ENCODE measurements around the gene MAP7D2. TPM values are rescaled to one million over a fixed set of nuclear protein-coding genes. Genes with fewer than 3 reads are reported as not detected.
A peak's percentile ranks its signal among the peaks of the same experiment; 100 is the strongest.

MAP7D2 gene
- total RNA-seq, 2 experiments from 2014 or later = 0.43 to 0.50 TPM

DNA sequence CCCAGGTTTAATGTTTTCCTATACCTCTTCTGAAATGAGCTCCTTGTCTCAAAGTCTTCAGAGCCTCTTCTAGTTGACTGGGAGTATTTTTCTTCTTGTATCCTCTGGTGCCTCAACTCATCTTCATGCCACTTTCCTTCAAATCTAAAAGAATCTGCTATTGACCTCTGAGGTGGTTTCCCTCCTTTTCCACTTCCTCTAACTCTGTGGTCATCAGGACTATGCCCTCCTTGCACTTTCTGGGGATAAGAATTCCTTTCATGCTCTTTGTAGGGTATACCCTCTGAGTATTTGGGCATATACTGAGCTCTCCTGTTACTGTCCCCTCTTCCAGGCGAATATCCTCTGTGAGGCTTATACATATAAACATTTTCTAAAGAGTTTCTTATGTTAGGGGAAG is 150.7 kb downstream of the MAP7D2 start:
- peaks cover 31% of the 10 kb centered on the region for H3K36me3 Mint-ChIP-seq (ENCODE audit: low read depth)
- no peak for DNase-seq
- H3K27me3 Mint-ChIP-seq = no peaks in the 10 kb centered on the region
- no peak overlapping the region for H3K27ac Mint-ChIP-seq
- H3K9me3 Mint-ChIP-seq = no peaks in the 10 kb centered on the region
- peaks cover 22% of the 10 kb centered on the region for H3K4me1 Mint-ChIP-seq
- CTCF ChIA-PET = no interaction called here
- H3K4me3 Mint-ChIP-seq = no peak overlapping the region
- POLR2A ChIA-PET = no interaction called here

DNA sequence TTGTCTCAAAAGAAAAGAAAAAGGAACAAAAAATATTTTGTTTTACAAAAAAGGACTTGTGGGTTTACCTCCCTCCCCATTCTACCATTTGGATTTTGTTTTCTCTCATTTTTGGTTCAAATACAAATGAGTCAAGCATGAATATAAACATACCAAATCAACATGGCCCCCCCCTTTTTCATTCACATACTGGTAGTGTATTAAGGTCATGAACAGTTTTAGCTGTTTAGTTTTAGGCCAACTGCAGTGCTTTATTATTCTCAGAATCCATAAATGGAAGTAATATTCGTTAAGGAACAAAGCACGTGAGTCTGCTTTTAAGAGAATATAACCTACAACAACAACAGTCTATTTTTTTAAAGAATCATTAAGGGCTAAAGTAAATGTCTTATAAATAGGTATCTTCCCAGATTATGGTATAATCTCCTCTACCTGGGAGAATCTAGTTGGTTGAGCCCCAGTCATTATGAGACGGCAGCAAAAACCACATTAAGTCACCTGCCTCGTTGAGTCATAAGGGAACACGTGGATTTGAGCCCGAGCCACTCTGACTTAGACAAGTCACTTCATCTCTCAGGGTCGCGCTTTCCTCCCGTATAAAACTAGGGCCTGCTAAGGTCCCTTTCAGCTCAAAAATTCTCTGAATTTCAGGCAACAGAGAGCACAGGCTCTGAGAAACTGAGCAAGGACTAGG is 152.5 kb downstream of the MAP7D2 start:
- H3K36me3 Mint-ChIP-seq (ENCODE audit: low read depth) = peaks cover 31% of the 10 kb centered on the region
- H3K27me3 Mint-ChIP-seq = no peaks in the 10 kb centered on the region
- H3K4me3 Mint-ChIP-seq = no peak overlapping the region
- no peaks in the 10 kb centered on the region for H3K9me3 Mint-ChIP-seq
- CTCF ChIA-PET = no interaction called here
- DNase-seq = peak; percentile 43
- POLR2A ChIA-PET = no interaction called here
- H3K4me1 Mint-ChIP-seq = peaks cover 24% of the 10 kb centered on the region
- no peak overlapping the region for H3K27ac Mint-ChIP-seq

DNA sequence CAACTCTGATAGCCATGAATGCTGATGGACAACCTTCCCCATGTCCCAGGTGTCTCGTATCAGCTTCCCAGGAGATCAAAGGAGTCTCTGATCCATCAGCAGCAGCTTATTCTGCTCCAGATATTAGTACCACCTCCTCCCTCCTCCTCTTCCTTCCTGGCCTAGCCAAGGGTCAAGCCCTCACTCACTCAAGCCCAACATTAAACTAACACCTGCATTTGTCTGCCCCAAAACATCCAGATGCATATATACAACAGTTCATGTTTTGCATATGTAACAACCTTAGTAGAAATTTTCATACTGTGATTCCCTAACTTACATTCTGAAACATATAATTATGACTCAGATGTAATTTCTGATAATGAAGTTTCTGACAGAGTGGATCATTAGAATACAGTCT is 155.8 kb downstream of the MAP7D2 start:
- CTCF ChIA-PET = no interaction called here
- no peaks in the 10 kb centered on the region for H3K27me3 Mint-ChIP-seq
- H3K4me1 Mint-ChIP-seq = peaks cover 19% of the 10 kb centered on the region
- no peaks in the 10 kb centered on the region for H3K9me3 Mint-ChIP-seq
- DNase-seq = no peak
- no peak overlapping the region for H3K27ac Mint-ChIP-seq
- no peak overlapping the region for H3K4me3 Mint-ChIP-seq
- peaks cover 16% of the 10 kb centered on the region for H3K36me3 Mint-ChIP-seq (ENCODE audit: low read depth)
- POLR2A ChIA-PET = no interaction called here

DNA sequence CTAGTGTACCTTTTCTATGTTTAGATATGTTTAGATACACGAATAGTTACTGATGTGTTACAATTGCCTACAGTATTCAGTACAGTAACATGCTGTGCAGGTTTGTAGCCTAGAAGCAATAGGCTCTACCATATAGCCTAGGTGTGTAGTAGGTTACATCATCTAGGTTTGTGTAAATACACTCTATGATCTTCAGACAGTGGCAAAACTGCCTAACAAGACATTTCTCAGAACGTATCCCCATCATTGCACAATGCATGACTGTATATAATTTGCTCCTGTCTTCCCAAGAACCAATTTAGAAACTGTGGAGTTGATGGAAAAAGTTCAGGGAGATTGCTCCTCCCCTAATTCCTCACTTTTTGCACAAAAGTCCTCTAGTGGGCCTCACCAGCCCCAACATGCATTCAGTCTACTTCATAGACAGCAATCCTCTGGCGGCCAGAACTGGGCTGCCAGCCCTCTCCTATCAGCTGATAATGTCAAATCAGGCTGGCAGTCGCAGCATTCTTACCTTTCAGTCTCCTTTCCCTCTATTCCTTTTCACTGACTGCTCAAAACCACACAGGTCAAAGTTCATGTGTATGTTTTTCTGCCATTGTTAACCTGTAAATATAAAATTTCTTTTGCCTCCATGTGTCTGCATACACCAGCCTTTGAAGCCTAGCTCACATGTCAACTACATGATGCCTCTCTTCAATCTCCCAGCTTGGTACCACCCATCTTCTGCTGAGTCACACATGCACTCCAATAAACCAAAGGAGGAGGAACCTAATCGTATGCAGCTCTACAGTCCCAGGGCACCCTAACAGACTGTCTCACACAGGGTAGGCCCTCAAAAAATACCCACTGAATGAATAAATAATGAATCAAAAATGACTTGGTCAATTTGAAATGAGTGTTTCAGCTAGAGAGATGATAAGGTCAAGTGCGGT is 157.9 kb downstream of the MAP7D2 start:
- H3K4me3 Mint-ChIP-seq = no peak overlapping the region
- H3K9me3 Mint-ChIP-seq = no peaks in the 10 kb centered on the region
- no peaks in the 10 kb centered on the region for H3K27me3 Mint-ChIP-seq
- H3K36me3 Mint-ChIP-seq (ENCODE audit: low read depth) = peaks cover 7% of the 10 kb centered on the region
- no peak overlapping the region for H3K27ac Mint-ChIP-seq
- no peak for DNase-seq
- ChIA-PET CTCF (no interaction called here), POLR2A (no interaction called here)
- peaks cover 5% of the 10 kb centered on the region for H3K4me1 Mint-ChIP-seq

DNA sequence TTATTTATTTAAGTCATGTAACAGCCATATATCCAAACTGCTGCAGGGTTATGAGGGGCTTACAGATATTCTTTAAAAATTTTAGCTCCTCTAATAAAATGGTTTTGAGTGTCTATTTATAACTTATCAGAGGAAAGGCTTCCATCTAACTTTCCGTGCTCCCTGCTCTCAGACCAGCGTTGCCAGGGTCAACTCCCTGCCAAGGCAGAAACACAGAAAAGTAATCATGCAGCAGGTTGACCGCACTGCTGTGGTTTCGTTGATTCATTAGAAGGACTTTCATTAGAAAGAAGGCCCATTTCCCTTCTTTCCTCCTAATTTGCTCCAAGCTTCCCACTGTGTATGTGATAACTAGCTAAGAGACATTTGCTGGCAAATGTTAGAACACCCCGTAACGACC is 159.8 kb downstream of the MAP7D2 start:
- H3K4me3 Mint-ChIP-seq = no peak overlapping the region
- H3K27ac Mint-ChIP-seq = no peak overlapping the region
- H3K4me1 Mint-ChIP-seq = peaks cover 3% of the 10 kb centered on the region
- H3K36me3 Mint-ChIP-seq (ENCODE audit: low read depth) = peaks cover 9% of the 10 kb centered on the region
- H3K9me3 Mint-ChIP-seq = no peaks in the 10 kb centered on the region
- H3K27me3 Mint-ChIP-seq = no peaks in the 10 kb centered on the region
- ChIA-PET CTCF (no interaction called here), POLR2A (no interaction called here)
- no peak for DNase-seq

Other genes starting within 250 kb of the MAP7D2 start
- 100 to 1,000 TPM; 119 to 126 TPM for gene SH3KBP1, start 229.3 kb downstream of the MAP7D2 start, total RNA-seq
- gene BCLAF3, start 125.8 kb downstream of the MAP7D2 start, total RNA-seq = 1 to 10 TPM; 8.4 to 8.6 TPM
- gene EIF1AX, start 24.9 kb upstream of the MAP7D2 start, total RNA-seq = 10 to 100 TPM; 51.2 to 54.5 TPM
- 10 to 100 TPM; 76.6 to 78.0 TPM for gene RPS6KA3, start 150.0 kb upstream of the MAP7D2 start, total RNA-seq

All from activated CD4-positive, alpha-beta memory T cell treated with anti-CD3 and anti-CD28 coated beads, Interleukin-2, amount 10 ng/mL, durations not matched to agents 7 days and 5 days (primary cell).